Measurements from ENCODE around the gene KSR2.

KSR2 gene

DNA sequence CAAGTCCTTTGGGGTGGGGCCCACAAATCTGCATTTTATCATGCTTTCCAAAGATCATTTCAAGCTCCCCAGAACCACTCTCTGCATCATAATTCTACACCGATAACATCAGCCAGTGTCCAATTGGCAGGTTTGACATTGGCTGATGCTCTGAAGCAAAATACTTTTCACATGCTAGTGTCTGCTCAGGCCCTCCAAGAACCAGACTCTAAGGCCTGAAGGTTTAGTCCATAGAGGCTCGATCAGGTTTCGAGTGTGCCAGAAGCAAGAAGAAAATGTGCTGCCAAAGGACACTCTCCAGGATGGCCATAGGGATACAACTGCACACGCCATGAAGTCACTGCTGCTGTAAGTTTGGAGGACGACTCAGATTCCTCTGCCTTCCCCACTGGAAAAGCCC lies 280.3 kb downstream of the KSR2 start:
- DNase-seq (ENCODE audit: low read depth in 3 of 3), result no peak

DNA sequence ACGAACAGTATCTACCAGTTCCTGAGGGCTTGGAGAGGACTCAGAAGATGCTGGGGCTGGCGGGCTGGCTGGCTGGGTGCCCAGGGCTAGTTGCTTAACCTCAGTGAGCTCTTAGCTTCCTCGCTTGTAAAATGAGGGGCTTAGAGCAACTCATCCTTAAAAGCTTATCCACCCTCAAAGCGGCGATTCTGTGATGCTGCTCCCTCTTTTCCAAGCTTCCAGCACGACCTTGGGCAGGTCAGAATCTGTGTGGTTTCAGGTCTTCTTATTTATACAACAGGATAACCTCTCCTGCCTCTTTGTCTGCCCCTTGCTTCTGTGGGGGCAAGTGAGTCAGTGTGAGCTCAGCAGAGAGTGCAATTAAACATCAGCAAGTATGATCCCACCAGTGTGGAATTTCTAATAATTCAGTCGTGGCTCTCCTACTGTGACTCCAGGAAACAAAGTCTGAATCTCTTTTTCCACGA lies 281.8 kb downstream of the KSR2 start:
- no peak for DNase-seq (ENCODE audit: low read depth in 3 of 3)

DNA sequence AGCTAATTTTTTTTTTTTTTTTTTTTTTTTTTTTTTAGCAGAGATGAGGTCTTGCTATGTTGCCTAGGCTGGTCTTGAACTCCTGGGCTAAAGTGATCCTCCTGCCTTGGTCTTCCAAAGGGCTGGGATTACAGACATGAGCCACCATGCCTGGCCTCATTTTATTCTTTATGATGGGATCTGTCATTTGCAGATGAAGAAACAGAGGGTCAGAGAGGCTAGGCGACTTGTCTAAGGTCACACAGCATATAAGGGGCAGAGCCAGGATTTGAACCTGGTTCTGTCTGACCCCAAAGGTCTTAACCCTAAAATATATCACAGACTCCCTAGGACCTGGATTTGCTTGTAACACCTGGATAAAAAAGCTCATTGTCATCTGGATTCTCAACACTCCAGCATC lies 282.6 kb downstream of the KSR2 start:
- no peak for DNase-seq (ENCODE audit: low read depth in 3 of 3)

DNA sequence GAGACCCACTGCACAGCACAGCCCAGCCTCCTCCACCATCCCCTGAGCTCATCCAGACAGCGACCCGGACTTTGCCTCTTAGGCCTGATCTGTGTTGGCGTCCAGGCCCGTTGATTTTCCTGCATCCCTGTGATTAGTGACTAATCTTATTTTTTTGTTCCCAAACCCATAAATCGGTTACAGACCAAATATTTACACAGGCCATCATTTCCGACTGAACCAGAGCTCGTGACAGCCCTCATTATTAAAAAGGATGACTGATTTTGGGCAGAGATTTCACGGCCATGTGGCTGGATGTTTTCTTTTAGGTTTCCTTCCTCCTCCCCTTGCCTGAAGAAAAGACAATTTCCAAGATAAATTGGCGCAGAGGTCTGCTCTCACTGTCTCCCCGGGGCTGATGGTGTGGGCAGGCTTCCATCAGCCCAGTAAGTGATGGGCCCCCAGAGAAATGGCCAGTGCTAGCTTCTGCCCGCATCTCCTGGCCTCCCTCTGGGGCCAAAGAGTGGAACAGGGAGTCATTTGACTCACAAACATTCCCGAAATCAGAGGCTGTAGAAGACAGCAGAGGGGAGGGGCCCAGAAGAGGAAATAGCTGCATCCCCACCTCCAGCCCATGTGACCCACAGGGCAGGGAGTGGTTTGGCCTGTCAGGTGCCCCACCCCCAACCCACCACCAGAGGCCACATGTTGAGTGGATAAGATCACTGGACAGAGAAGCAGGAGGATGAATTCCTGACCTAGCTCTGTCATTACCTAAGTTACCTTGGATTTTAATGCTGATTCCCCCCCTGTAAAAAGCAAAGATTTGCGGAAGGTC lies 283.5 kb downstream of the KSR2 start:
- no peak for DNase-seq (ENCODE audit: low read depth in 3 of 3)

DNA sequence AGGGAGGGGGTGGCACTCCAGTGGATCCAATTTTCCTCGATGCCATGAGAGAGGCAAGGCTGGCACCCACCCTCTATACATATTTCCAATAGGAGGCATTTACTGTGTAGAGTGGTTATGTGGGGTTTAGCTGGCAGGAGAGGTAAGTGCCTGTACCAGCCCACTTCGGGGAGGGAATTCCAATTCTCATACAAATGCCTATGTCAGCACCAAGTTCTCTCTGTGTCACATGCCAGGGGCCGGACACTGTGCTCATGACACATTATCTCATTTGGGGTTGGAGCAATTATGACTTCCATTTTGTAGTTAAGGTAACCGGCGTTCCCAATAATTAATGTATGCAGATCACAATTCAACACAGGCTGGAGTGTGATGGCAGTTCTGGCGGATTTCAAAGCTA lies 284.3 kb downstream of the KSR2 start:
- no peak for DNase-seq (ENCODE audit: low read depth in 3 of 3)

DNA sequence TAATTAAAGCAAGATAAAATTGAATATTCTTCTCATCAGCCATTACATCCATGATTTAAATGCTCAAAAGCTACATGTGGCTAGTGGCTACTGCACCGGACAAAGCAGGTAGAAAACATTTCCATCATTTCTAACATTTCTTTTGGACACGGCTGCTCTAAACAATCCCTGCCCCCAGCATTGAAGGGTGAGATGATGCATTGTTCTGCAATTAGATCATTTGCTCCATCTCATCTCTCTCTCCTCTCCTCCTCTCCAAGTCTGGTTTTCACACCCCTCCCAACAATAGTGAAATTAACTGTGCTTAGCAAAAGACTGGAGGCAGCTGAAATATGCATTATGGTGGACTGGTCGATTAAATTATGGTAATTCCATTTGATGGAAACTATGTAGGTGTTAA lies 288.5 kb downstream of the KSR2 start:
- DNase-seq (ENCODE audit: low read depth in 3 of 3), result no peak

GRCh38 chr12:117679776-117680175 lies 289.0 kb downstream of the KSR2 start:
- no peak for DNase-seq (ENCODE audit: low read depth in 3 of 3)

GRCh38 chr12:117674763-117675162 lies 294.0 kb downstream of the KSR2 start:
- no peak for DNase-seq (ENCODE audit: low read depth in 3 of 3)

GRCh38 chr12:117674313-117674712 lies 294.5 kb downstream of the KSR2 start:
- DNase-seq (ENCODE audit: low read depth in 3 of 3), result no peak

- DNase-seq (ENCODE audit: low read depth in 3 of 3), result peak in 1 of 3 experiments; percentile 2
Observed at GRCh38 chr12:117671734-117672133, 297.1 kb downstream of the KSR2 start.

DNA sequence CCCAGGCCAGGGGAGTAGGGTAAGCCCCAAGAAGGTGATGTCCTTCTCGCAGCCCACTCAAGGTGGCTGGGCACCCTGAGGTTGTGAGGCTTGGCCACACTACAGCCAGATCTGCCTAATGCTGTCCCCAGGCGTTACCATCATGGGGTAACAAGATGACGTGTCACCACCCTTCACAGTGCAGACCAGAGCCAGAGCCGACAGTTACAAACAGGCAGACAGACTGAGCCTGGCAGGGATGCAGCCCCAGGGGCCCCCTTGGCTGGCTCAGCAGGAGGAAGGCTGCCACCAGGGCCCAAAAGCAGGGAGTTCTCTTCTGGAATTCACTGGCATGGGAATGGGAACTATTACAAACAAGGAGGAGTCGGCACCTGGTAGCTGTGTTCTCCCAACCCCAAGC lies 304.6 kb downstream of the KSR2 start:
- no peak for DNase-seq (ENCODE audit: low read depth in 3 of 3)

- DNase-seq (ENCODE audit: low read depth in 3 of 3), result no peak
Observed at GRCh38 chr12:117662620-117663395, 306.0 kb downstream of the KSR2 start.

- DNase-seq (ENCODE audit: low read depth in 3 of 3), result no peak
Observed at GRCh38 chr12:117662220-117662619, 306.6 kb downstream of the KSR2 start.

GRCh38 chr12:117661471-117661870 lies 307.3 kb downstream of the KSR2 start:
- DNase-seq (ENCODE audit: low read depth in 3 of 3), result no peak

DNA sequence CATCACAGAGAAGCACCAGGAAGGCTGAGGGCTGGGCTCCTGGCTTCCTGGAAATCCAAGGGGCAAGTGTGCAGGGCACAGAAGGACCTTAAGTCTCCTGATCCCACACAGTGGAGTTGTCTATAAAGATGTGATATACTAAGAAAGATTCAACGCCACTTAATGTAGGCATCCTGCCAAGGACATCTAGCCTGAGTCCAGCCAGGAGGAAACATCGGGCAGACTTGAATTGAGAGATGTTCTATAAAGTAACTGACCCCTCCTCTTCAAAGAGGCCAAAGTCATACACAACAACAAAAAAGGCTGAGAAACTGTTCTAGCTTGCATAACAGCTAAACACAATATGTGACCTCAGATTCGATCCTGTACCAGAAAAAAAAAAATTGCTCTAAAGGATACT lies 307.9 kb downstream of the KSR2 start:
- DNase-seq (ENCODE audit: low read depth in 3 of 3), result no peak

- no peak for DNase-seq (ENCODE audit: low read depth in 3 of 3)
Observed at GRCh38 chr12:117658226-117658625, 310.6 kb downstream of the KSR2 start.

GRCh38 chr12:117649796-117650195 lies 319.0 kb downstream of the KSR2 start:
- no peak for DNase-seq (ENCODE audit: low read depth in 3 of 3)

DNA sequence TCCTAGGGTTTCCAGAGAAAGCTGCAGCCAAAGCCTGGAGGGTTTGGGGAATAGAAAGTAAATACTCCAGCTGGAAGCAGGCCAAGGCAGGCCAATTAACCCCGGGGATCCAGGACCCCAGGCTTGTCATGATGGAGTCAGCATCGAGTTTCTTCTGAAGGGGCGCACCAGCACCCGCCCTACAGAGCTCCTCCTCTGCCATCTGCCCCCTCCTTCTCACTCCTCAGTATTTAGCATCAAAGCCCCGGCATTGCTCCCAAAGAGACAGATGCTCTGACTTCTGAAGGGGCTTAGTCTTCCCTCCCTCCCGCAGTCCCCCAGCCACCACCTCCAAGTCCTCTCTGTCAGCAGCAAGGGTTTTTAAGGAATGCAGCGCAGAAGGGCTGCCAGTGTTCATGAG lies 322.3 kb downstream of the KSR2 start:
- no peak for DNase-seq (ENCODE audit: low read depth in 3 of 3)

GRCh38 chr12:117645473-117645872 lies 323.3 kb downstream of the KSR2 start:
- no peak for DNase-seq (ENCODE audit: low read depth in 3 of 3)

- no peak for DNase-seq (ENCODE audit: low read depth in 3 of 3)
Observed at GRCh38 chr12:117643971-117644370, 324.8 kb downstream of the KSR2 start.

DNA sequence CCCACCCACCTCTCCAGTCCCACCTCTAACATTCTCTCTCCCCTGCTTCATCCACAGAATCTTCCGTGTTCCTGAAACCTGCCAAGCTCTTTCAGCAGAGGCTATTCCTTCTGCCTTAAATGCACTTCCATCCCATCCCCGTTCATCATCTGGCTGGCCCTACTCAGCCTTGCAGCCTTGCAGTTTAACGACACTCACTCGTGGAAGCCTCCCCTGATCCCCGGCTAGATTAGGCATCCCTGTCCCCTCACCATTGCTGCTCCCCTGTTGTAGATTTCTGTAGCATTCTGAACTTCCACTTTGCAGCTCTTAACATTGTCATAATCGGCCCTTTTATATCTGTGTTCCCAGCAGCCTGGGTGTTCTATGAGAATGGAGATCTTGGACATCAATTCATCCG lies 326.9 kb downstream of the KSR2 start:
- no peak for DNase-seq (ENCODE audit: low read depth in 3 of 3)

- no peak for DNase-seq (ENCODE audit: low read depth in 3 of 3)
Observed at GRCh38 chr12:117640511-117640910, 328.3 kb downstream of the KSR2 start.

DNA sequence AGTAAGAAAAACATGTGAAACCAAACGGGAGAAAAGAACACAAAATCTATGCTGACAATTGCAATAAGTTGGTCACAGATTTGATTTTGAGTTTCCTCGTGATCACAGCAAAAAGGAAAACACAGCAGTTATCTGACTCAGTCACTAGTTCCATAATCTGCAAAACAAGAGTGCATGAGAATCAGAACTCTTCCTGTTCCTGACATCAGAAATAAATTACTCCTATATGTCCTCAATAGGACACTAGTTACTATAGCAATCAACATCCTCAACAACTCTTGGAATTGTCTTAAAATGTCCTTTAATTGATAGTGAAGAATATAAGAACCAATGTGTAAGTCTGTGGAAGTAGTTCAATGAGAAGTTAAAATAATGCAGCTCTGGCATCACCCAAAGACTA lies 339.3 kb downstream of the KSR2 start:
- no peak for DNase-seq (ENCODE audit: low read depth in 3 of 3)

Data from stimulated activated CD4-positive, alpha-beta T cell treated with anti-CD3 and anti-CD28 coated beads, TNF-alpha, amount 100 ng/mL, for 24 hours (primary cell).